GM12878 (cell line): ENCODE data around the gene LYPD8. TPM values are rescaled to one million over a fixed set of nuclear protein-coding genes. Genes with fewer than 3 reads are reported as not detected.
A peak's percentile ranks its signal among the peaks of the same experiment; 100 is the strongest.

ENCODE experiments used
- ATF3 ChIP-seq: IDR thresholded peaks from 2 replicates; pipeline ENCODE4 v1.6.1; 2011; ENCODE audit warnings: low read depth, mild to moderate bottlenecking, low read length, moderate library complexity, borderline replicate concordance; ENCODE audit errors: extremely low read depth
- CEBPB ChIP-seq, 2 experiments: fragments of 150-350 bp in 1 of 2; IDR thresholded peaks; 2 replicates each; pipeline ENCODE4 v1.6.1; 2012 to 2014; ENCODE audit warnings: low read depth in 2 of 2, low read length in 2 of 2, borderline replicate concordance in 1 of 2, inconsistent platforms in 1 of 2
- DPF2 ChIP-seq: fragments of 450-650 bp; IDR thresholded peaks from 2 replicates; pipeline ENCODE4 v1.6.1; 2017; ENCODE audit warnings: mild to moderate bottlenecking
- EGR1 ChIP-seq, 2 experiments: IDR thresholded peaks; 1 replicate in 1 of 2; 2 replicates in 1 of 2; pipeline ENCODE4 v1.6.1; 2011 to 2012; ENCODE audit warnings: low read depth in 2 of 2, low read length in 2 of 2, borderline replicate concordance in 1 of 2, mild to moderate bottlenecking in 1 of 2, moderate library complexity in 1 of 2
- FOS ChIP-seq: IDR thresholded peaks from 3 replicates; pipeline ENCODE4 v1.6.1; 2011; ENCODE audit warnings: borderline replicate concordance; ENCODE audit not compliant: insufficient read length; ENCODE audit errors: extremely low read depth
- KAT2A ChIP-seq: conservative IDR thresholded peaks from 2 replicates; pipeline ENCODE4 v1.6.1; 2011; ENCODE audit warnings: low read depth, low read length; ENCODE audit not compliant: control insufficient read depth
- KDM1A ChIP-seq: fragments of 200-600 bp; sonication (generic); IDR thresholded peaks from 2 replicates; pipeline ENCODE4 v1.6.1; 2016; ENCODE audit warnings: borderline replicate concordance
- KLF5 ChIP-seq: fragments of 450-650 bp; IDR thresholded peaks from 2 replicates; pipeline ENCODE4 v1.6.1; 2014; ENCODE audit warnings: mild to moderate bottlenecking; ENCODE audit not compliant: partially characterized antibody
- MAX ChIP-seq: IDR thresholded peaks from 2 replicates; pipeline ENCODE4 v1.6.1; 2012; ENCODE audit warnings: low read depth, low read length, improper control_type of control experiment
- MEF2A ChIP-seq: IDR thresholded peaks from 2 replicates; pipeline ENCODE4 v1.6.1; 2011; ENCODE audit warnings: low read depth, mild to moderate bottlenecking, low read length, moderate library complexity; ENCODE audit not compliant: insufficient read depth
- MYC ChIP-seq: IDR thresholded peaks from 2 replicates; pipeline ENCODE4 v1.6.1; 2011; ENCODE audit warnings: mild to moderate bottlenecking, low read length, moderate library complexity, inconsistent platforms; ENCODE audit not compliant: insufficient read depth, insufficient replicate concordance, insufficient read length, severe bottlenecking
- NR2C2 ChIP-seq: IDR thresholded peaks from 2 replicates; pipeline ENCODE4 v1.6.1; 2011; ENCODE audit warnings: borderline replicate concordance, low read depth; ENCODE audit not compliant: control insufficient read depth, insufficient read length
- SIX5 ChIP-seq: IDR thresholded peaks from 2 replicates; pipeline ENCODE4 v1.6.1; 2011; ENCODE audit warnings: mild to moderate bottlenecking, low read depth, low read length, moderate library complexity; ENCODE audit not compliant: severe bottlenecking
- SMC3 ChIP-seq: IDR thresholded peaks from 2 replicates; pipeline ENCODE4 v1.6.1; 2011; ENCODE audit warnings: low read length, improper control_type of control experiment, borderline replicate concordance
- SPI1 ChIP-seq: IDR thresholded peaks from 2 replicates; pipeline ENCODE4 v1.6.1; 2011; ENCODE audit warnings: low read depth, mild to moderate bottlenecking, low read length, moderate library complexity, borderline replicate concordance; ENCODE audit not compliant: insufficient read depth
- TCF7 ChIP-seq: IDR thresholded peaks from 2 replicates; pipeline ENCODE4 v1.6.1; 2014; ENCODE audit warnings: antibody characterized with exemption, borderline replicate concordance
- YBX1 ChIP-seq: fragments of 450-650 bp; IDR thresholded peaks from 2 replicates; pipeline ENCODE4 v1.6.1; 2016; ENCODE audit warnings: antibody characterized with exemption
- YY1 ChIP-seq: IDR thresholded peaks from 2 replicates; pipeline ENCODE4 v1.6.1; 2011; ENCODE audit warnings: low read depth, mild to moderate bottlenecking, low read length
- ZBED1 ChIP-seq: IDR thresholded peaks from 2 replicates; pipeline ENCODE4 v1.6.1; 2016; ENCODE audit warnings: borderline replicate concordance
- ZNF622 ChIP-seq: fragments of 450-650 bp; IDR thresholded peaks from 2 replicates; pipeline ENCODE4 v1.6.1; 2017; ENCODE audit warnings: mild to moderate bottlenecking, inconsistent platforms
- ZZZ3 ChIP-seq: IDR thresholded peaks from 2 replicates; pipeline ENCODE4 v1.6.1; 2011; ENCODE audit warnings: low read depth; ENCODE audit not compliant: control insufficient read depth, insufficient read length
- polyA plus RNA-seq, 11 experiments: library from polyadenylated mRNA; depleted of rRNA in 4 of 11; unstranded in 6 of 11; stranded (reverse) in 5 of 11; fragments of >200 nt; fragmentation: Nextera tagmentation in 4 of 11; fragmentation: Illumina TruSeq in 1 of 11; extraction: Ambion mirVana in 4 of 11; extraction: Trizol in 1 of 11; gene quantifications; 1 replicate in 1 of 11; 2 replicates in 10 of 11; pipeline versions ENCODE4 v1.2.1 to v1.2.3, GENCODE V29; 2011 to 2016; ENCODE audit warnings: inconsistent platforms in 2 of 11, missing spikeins in 2 of 11, low read depth in 1 of 11
- total RNA-seq, 4 experiments: library from RNA; depleted of rRNA in 3 of 4; stranded (reverse); fragments of >200 nt in 3 of 4; fragmentation: Illumina TruSeq in 1 of 4; extraction: Trizol in 1 of 4; gene quantifications; 2 replicates each; pipeline versions ENCODE4 v1.2.1 to v1.2.3, GENCODE V29; 2013 to 2021
- TF ChIP-seq, protein P1 (sequence below): fragments of 450-650 bp; IDR thresholded peaks from 2 replicates; pipeline ENCODE4 v1.6.1; 2017; ENCODE audit warnings: mild to moderate bottlenecking, moderate library complexity
- TF ChIP-seq, protein P2 (sequence below): fragments of 450-650 bp; IDR thresholded peaks from 2 replicates; pipeline ENCODE4 v1.6.1; 2017; ENCODE audit warnings: mild to moderate bottlenecking, low read depth, inconsistent platforms; ENCODE audit not compliant: poor library complexity, severe bottlenecking

Gene LYPD8
- total and polyA plus RNA-seq, 10 of the 15 experiments (the other 5 are each of a cell fraction or from before 2014, with no cell fraction given), result 0.13 to 0.40 (median 0.18) TPM; not detected in 7

DNA sequence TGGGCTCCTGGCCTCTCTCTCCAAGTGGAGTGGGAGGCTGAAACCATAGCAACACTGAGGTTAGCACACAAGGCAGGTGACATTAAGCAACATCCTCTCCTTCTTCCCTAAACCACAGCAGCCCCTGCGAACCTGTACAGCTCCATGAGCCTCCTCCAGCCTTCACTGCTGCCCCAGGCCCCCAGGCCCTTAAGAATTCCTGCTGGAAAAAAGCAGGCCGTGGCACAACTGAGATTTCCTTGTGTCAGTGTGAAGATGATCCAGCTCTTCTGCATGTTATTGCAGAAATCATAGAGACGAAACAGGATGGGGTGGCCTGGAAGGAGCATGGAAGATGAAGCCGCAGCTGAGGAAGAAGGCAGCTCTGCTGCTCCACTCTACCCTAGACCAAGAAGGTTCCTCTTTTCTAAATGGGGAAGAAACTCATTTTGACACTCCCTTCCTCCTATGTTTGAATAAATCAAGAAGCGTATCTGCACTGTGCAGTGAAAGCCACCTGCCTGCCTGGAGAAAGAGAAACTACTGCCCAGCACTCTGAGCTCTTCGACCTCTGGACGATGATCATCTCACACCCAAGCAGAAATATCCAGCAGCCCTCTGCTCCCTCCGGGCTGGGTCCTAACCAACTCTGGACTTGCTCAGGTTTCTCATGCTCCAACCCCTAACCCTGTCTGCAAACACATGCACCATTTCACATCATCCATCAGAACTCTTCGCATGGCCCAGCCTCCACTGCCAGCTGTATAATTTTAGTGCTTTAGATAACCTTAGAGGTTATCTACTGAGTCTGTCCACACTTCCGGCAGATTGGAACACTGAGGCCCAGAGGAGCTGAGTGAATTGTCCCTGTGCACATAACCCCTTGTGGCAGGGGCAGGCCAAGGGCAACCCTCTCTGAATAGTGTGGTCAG, 49.5 kb upstream of the LYPD8 start (continued):
- TF ChIP-seq KLF5, result no peak
- TF ChIP-seq YY1, result peak; percentile 34; the same call in 1 of the 2 replicates
- TF ChIP-seq CEBPB (IDR thresholded peaks at IDR 0.05; ENCODE audit: borderline replicate concordance in 1 of 2, low read depth in 2 of 2, low read length in 2 of 2), result no peak
- TF ChIP-seq TCF7, result no peak
- no peak for TF ChIP-seq NR2C2
- no peak for TF ChIP-seq KAT2A
- no peak for TF ChIP-seq SIX5
- TF ChIP-seq, protein P1, sequence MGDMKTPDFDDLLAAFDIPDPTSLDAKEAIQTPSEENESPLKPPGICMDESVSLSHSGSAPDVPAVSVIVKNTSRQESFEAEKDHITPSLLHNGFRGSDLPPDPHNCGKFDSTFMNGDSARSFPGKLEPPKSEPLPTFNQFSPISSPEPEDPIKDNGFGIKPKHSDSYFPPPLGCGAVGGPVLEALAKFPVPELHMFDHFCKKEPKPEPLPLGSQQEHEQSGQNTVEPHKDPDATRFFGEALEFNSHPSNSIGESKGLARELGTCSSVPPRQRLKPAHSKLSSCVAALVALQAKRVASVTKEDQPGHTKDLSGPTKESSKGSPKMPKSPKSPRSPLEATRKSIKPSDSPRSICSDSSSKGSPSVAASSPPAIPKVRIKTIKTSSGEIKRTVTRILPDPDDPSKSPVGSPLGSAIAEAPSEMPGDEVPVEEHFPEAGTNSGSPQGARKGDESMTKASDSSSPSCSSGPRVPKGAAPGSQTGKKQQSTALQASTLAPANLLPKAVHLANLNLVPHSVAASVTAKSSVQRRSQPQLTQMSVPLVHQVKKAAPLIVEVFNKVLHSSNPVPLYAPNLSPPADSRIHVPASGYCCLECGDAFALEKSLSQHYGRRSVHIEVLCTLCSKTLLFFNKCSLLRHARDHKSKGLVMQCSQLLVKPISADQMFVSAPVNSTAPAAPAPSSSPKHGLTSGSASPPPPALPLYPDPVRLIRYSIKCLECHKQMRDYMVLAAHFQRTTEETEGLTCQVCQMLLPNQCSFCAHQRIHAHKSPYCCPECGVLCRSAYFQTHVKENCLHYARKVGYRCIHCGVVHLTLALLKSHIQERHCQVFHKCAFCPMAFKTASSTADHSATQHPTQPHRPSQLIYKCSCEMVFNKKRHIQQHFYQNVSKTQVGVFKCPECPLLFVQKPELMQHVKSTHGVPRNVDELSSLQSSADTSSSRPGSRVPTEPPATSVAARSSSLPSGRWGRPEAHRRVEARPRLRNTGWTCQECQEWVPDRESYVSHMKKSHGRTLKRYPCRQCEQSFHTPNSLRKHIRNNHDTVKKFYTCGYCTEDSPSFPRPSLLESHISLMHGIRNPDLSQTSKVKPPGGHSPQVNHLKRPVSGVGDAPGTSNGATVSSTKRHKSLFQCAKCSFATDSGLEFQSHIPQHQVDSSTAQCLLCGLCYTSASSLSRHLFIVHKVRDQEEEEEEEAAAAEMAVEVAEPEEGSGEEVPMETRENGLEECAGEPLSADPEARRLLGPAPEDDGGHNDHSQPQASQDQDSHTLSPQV, result no peak
- peak; percentile 42; the same call in 1 of the 2 replicates for TF ChIP-seq SPI1
- TF ChIP-seq FOS, result no peak
- TF ChIP-seq ZNF622, result no peak
- TF ChIP-seq, protein P2, sequence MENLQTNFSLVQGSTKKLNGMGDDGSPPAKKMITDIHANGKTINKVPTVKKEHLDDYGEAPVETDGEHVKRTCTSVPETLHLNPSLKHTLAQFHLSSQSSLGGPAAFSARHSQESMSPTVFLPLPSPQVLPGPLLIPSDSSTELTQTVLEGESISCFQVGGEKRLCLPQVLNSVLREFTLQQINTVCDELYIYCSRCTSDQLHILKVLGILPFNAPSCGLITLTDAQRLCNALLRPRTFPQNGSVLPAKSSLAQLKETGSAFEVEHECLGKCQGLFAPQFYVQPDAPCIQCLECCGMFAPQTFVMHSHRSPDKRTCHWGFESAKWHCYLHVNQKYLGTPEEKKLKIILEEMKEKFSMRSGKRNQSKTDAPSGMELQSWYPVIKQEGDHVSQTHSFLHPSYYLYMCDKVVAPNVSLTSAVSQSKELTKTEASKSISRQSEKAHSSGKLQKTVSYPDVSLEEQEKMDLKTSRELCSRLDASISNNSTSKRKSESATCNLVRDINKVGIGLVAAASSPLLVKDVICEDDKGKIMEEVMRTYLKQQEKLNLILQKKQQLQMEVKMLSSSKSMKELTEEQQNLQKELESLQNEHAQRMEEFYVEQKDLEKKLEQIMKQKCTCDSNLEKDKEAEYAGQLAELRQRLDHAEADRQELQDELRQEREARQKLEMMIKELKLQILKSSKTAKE, result no peak
- no peak for TF ChIP-seq ATF3
- TF ChIP-seq ZZZ3, result no peak
- no peak for TF ChIP-seq EGR1 (IDR thresholded peaks at IDR 0.05; ENCODE audit: borderline replicate concordance in 1 of 2, low read depth in 2 of 2, low read length in 2 of 2)
- TF ChIP-seq MYC, result no peak
- no peak for TF ChIP-seq YBX1
- TF ChIP-seq ZBED1, result peak; percentile 17; the same call in 1 of the 2 replicates
- peak; percentile 61 for TF ChIP-seq DPF2
- TF ChIP-seq MEF2A, result no peak
- no peak for TF ChIP-seq SMC3
- no peak for TF ChIP-seq MAX
- no peak for TF ChIP-seq KDM1A
